ENCODE results near the gene TMEM53. TPM values are rescaled to one million over a fixed set of nuclear protein-coding genes. Genes with fewer than 3 reads are reported as not detected.
A peak's percentile ranks its signal among the peaks of the same experiment; 100 is the strongest.

Gene TMEM53
- total RNA-seq, 1 experiment from 2014 or later: 6.2 TPM

GRCh38 chr1:44664730-44665370 lies 9.4 kb downstream of the TMEM53 start:
- Histone ChIP-seq H2BK5ac (ENCODE audit: insufficient read length, low read length) (no peak overlapping the region), H2BK15ac (ENCODE audit: low read depth, low read length) (no peak overlapping the region), H4K5ac (ENCODE audit: insufficient read length, low read depth, low read length) (peak overlapping the region; percentile 69), H3K4me2 (ENCODE audit: insufficient read depth, insufficient read length, low read length) (no peak overlapping the region), H2AFZ (ENCODE audit: low read length) (no peak overlapping the region), H3K27ac (ENCODE audit: insufficient read length, low read depth, low read length) (no peak overlapping the region), H3K79me2 (ENCODE audit: insufficient read depth, low read length) (no peaks in the 10 kb centered on the region), H3K27me3 (ENCODE audit: insufficient read depth, low read length) (no peaks in the 10 kb centered on the region), H3K79me1 (ENCODE audit: insufficient read depth, low read depth, low read length, poor library complexity, severe bottlenecking) (no peaks in the 10 kb centered on the region), H4K20me1 (ENCODE audit: control insufficient read depth, insufficient read depth, insufficient read length) (no peaks in the 10 kb centered on the region), H3K56ac (ENCODE audit: insufficient read length, low read depth, low read length) (no peak overlapping the region), H3K14ac (ENCODE audit: insufficient read depth, low read length) (no peak overlapping the region), H3K23me2 (ENCODE audit: insufficient read length, low read depth, low read length, poor library complexity, severe bottlenecking) (no peaks in the 10 kb centered on the region), H3T11ph (ENCODE audit: low read length) (no peak overlapping the region), H3K23ac (ENCODE audit: insufficient read length, low read depth, low read length) (no peak overlapping the region), H2BK12ac (ENCODE audit: insufficient read length, low read depth, low read length) (no peak overlapping the region), H3K4ac (ENCODE audit: low read depth, low read length) (no peak overlapping the region), H3K9me3 (ENCODE audit: control insufficient read depth, low read depth, low read length) (no peaks in the 10 kb centered on the region), H3K18ac (ENCODE audit: insufficient read length, low read depth, low read length) (no peak overlapping the region), H2BK20ac (ENCODE audit: low read depth, low read length, poor library complexity, severe bottlenecking) (no peak overlapping the region), H4K8ac (replicated peaks; ENCODE audit: insufficient read length, low read depth, low read length) (no peak overlapping the region), H4K91ac (ENCODE audit: insufficient read length, low read depth, low read length) (no peak overlapping the region), H3K9ac (ENCODE audit: extremely low read depth, insufficient read length, low read length) (no peak overlapping the region), H2BK120ac (ENCODE audit: low read depth, low read length, poor library complexity, severe bottlenecking) (no peak overlapping the region), H3K4me1 (ENCODE audit: insufficient read depth, low read length) (peaks cover 4% of the 10 kb centered on the region; the same call in 1 of the 2 replicates), H2AK5ac (ENCODE audit: insufficient read length, low read length) (no peak overlapping the region)
- H3K27me3 Mint-ChIP-seq (ENCODE audit: low read depth): no peaks in the 10 kb centered on the region
- no peak overlapping the region; a peak in 1 of 7 replicates for H3K27ac Mint-ChIP-seq
- no CpG with 5 or more reads among the region's 12 CpGs for WGBS (ENCODE audit: extremely low coverage, insufficient read length, low lambda C conversion rate)
- no peaks in the 10 kb centered on the region for H3K36me3 Mint-ChIP-seq (ENCODE audit: insufficient read depth in 1 of 3, low read depth in 3 of 3)
- no peak overlapping the region for H3K4me3 Mint-ChIP-seq
- TF ChIP-seq CTCF (conservative IDR thresholded peaks at IDR 0.05): no peak
- peaks cover 15 to 22% of the 10 kb centered on the region in 2 experiments for H3K4me1 Mint-ChIP-seq
- no peaks in the 10 kb centered on the region; a peak in 1 of 5 replicates for H3K9me3 Mint-ChIP-seq
- no peak for DNase-seq
